Smooth muscle cell (in vitro differentiated cells): ENCODE results near the gene DNASE2. TPM values are rescaled to one million over a fixed set of nuclear protein-coding genes. Genes with fewer than 3 reads are reported as not detected.

Experiments
- DNase-seq: peaks from one replicate; lab custom pipeline; 2025; ENCODE audit not compliant: unreplicated experiment; lab: John Stamatoyannopoulos, UW
- H2AFZ ChIP-seq: fragments of 200-600 bp; sonication (generic); 2 replicates; pipeline ENCODE4 v1.6.0; 2016; ENCODE audit warnings: antibody characterized with exemption, low read depth, mild to moderate bottlenecking
- H3F3A ChIP-seq: fragments of 200-600 bp; sonication (generic); 2 replicates; pipeline ENCODE4 v1.6.0; 2017; ENCODE audit warnings: antibody characterized with exemption, low read depth
- H3K27ac ChIP-seq: fragments of 200-600 bp; sonication (generic); 2 replicates; pipeline ENCODE4 v1.5.1; 2016; ENCODE audit warnings: low read depth, mild to moderate bottlenecking
- H3K27me3 ChIP-seq: fragments of 200-600 bp; sonication (generic); 2 replicates; pipeline ENCODE4 v1.6.1; 2016; ENCODE audit warnings: low read depth, mild to moderate bottlenecking
- H3K36me3 ChIP-seq: fragments of 200-600 bp; sonication (generic); 2 replicates; pipeline ENCODE4 v1.5.1; 2016; ENCODE audit warnings: low read depth
- H3K4me1 ChIP-seq: fragments of 200-600 bp; sonication (generic); 2 replicates; pipeline ENCODE4 v1.5.1; 2016; ENCODE audit warnings: low read depth
- H3K4me2 ChIP-seq: fragments of 200-600 bp; sonication (generic); 2 replicates; pipeline ENCODE4 v1.6.0; 2016; ENCODE audit warnings: mild to moderate bottlenecking
- H3K4me3 ChIP-seq: fragments of 200-600 bp; sonication (generic); 2 replicates; pipeline ENCODE4 v1.5.1; 2016; ENCODE audit warnings: mild to moderate bottlenecking
- H3K79me2 ChIP-seq: fragments of 200-600 bp; sonication (generic); 2 replicates; pipeline ENCODE4 v1.6.0; 2016; ENCODE audit warnings: low read depth, mild to moderate bottlenecking
- H3K9ac ChIP-seq: fragments of 200-600 bp; sonication (generic); 2 replicates; pipeline ENCODE4 v1.6.0; 2016; ENCODE audit warnings: low read depth
- H3K9me3 ChIP-seq: fragments of 200-600 bp; sonication (generic); replicated peaks from 2 replicates; pipeline ENCODE4 v1.5.1; 2016; ENCODE audit warnings: low read depth
- H4K20me1 ChIP-seq: fragments of 200-600 bp; sonication (generic); 2 replicates; pipeline ENCODE4 v1.6.0; 2016; ENCODE audit warnings: low read depth
- WGBS: methylation state at CpG from one replicate; pipeline ENCODE4 v1.1.7; 2016; ENCODE audit warnings: low lambda C conversion rate; 5-methylcytosine and 5-hydroxymethylcytosine counted together
- polyA plus RNA-seq: library from polyadenylated mRNA; unstranded; fragments of >200 nt; fragmentation: Nextera tagmentation; extraction: Ambion mirVana; gene quantifications from 2 replicates; pipeline ENCODE4 v1.2.1, GENCODE V29; 2016
- total RNA-seq: library from RNA; depleted of rRNA; stranded (reverse); fragments of >200 nt; gene quantifications from 2 replicates; pipeline ENCODE4 v1.2.3, GENCODE V29; 2014
- TF ChIP-seq, protein P1 (sequence below): fragments of 200-600 bp; sonication (generic); IDR thresholded peaks from 2 replicates; pipeline ENCODE4 v1.5.1; 2017; ENCODE audit warnings: borderline replicate concordance, mild to moderate bottlenecking, antibody characterized with exemption; ENCODE audit not compliant: insufficient read depth, poor library complexity, severe bottlenecking

Gene DNASE2
- total and polyA plus RNA-seq, 2 experiments from 2014 or later = 19.5 to 44.9 TPM

DNA sequence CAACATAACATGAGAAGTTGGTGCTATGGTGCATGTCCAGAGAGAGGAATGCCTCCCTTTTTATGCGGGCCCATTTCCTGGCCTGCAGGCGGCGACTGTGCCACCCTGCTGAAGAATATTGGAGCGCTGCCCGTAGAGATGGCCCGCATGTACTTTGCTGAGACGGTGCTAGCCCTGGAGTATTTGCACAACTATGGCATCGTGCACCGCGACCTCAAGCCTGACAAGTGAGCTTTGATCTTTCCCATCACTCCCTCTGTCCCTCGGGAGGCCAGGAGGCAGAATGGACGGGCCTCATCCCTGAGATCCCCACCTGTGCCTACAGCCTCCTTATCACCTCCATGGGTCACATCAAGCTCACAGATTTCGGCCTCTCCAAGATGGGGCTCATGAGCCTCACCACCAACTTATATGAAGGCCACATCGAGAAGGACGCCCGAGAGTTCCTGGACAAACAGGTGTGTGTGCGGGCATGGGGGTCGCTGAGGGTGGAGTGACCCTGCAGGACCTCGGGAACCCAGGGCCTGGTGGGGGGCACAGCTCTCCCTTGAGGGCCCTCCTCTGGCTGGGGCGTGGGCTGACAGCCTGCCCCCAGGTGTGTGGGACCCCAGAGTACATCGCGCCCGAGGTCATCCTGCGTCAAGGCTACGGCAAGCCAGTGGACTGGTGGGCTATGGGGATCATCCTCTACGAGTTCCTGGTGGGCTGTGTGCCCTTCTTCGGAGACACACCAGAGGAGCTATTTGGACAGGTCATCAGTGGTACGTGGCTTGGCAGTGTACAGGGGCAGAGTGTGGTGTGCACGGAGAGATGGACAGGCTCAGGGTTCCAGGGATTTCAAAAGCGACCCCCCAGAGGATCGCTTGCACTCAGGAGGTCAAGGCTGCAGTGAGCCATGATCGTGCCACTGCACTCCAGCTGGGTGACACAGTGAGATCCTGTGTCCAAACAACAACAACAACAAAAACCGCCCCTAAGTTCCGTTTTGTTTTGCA is 16.2 kb downstream of the DNASE2 start:
- Histone ChIP-seq H2AFZ (no peak overlapping the region), H3F3A (no peaks in the 10 kb centered on the region), H3K4me3 (no peak overlapping the region), H3K9ac (no peak overlapping the region), H3K36me3 (no peaks in the 10 kb centered on the region), H3K4me1 (peaks cover 4% of the 10 kb centered on the region), H3K4me2 (no peak overlapping the region), H3K27me3 (no peaks in the 10 kb centered on the region), H3K27ac (no peak overlapping the region), H3K79me2 (no peaks in the 10 kb centered on the region), H3K9me3 (no peaks in the 10 kb centered on the region), H4K20me1 (no peaks in the 10 kb centered on the region)
- DNase-seq = no peak
- WGBS = 91% methylated on average over 34 of the region's 34 CpGs
- TF ChIP-seq, protein P1, sequence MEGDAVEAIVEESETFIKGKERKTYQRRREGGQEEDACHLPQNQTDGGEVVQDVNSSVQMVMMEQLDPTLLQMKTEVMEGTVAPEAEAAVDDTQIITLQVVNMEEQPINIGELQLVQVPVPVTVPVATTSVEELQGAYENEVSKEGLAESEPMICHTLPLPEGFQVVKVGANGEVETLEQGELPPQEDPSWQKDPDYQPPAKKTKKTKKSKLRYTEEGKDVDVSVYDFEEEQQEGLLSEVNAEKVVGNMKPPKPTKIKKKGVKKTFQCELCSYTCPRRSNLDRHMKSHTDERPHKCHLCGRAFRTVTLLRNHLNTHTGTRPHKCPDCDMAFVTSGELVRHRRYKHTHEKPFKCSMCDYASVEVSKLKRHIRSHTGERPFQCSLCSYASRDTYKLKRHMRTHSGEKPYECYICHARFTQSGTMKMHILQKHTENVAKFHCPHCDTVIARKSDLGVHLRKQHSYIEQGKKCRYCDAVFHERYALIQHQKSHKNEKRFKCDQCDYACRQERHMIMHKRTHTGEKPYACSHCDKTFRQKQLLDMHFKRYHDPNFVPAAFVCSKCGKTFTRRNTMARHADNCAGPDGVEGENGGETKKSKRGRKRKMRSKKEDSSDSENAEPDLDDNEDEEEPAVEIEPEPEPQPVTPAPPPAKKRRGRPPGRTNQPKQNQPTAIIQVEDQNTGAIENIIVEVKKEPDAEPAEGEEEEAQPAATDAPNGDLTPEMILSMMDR = no peak

DNA sequence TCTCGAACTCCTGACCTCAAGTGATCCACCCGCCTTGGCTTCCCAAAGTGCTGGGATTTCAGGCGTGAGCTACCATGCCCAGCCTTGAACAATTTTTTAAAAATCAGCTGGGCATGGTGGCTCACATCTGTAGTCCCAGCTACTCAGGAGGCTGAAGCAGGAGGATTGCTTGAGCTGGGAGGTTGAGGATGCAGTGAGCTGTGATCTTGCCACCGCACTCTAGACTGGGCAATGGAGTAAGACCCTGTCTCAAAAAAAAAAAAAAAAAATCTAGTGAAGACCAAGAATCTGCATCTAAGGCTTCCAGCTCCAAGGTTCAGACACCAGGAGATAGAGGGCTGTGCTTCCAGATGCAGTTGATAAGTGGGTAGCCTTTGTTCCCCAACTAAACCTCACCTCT is 17.1 kb downstream of the DNASE2 start:
- Histone ChIP-seq H2AFZ (no peak overlapping the region), H3K79me2 (no peaks in the 10 kb centered on the region), H3K9ac (no peak overlapping the region), H4K20me1 (no peaks in the 10 kb centered on the region), H3K4me1 (peaks cover 4% of the 10 kb centered on the region), H3K9me3 (no peaks in the 10 kb centered on the region), H3K4me3 (no peak overlapping the region), H3K36me3 (no peaks in the 10 kb centered on the region), H3K27me3 (no peaks in the 10 kb centered on the region), H3F3A (no peaks in the 10 kb centered on the region), H3K4me2 (no peak overlapping the region), H3K27ac (no peak overlapping the region)
- no peak for DNase-seq
- TF ChIP-seq, protein P1 = no peak
- 89% methylated on average over 4 of the region's 4 CpGs for WGBS

DNA sequence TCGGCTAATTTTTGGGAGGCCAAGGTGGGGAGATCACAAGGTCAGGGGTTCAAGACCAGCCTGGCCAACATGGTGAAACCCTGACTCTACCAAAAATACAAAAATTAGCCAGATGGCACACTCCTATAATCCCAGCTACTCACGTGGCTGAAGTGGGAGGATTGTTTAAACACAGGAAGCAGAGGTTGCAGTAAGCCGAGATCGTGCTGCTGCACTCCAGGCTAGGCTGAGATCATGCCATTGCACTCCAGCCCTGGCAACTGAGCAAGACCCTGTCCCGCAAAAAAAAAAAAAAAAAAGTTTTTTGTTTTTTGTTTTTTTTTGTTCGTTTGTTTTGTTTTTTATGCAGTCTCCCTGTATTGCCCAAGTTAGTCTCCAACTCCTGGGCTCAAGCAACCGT is 21.7 kb downstream of the DNASE2 start:
- Histone ChIP-seq H4K20me1 (no peaks in the 10 kb centered on the region), H3K27ac (no peak overlapping the region), H3F3A (no peaks in the 10 kb centered on the region), H3K27me3 (no peaks in the 10 kb centered on the region), H3K4me2 (no peak overlapping the region), H3K4me1 (no peaks in the 10 kb centered on the region), H3K9me3 (no peaks in the 10 kb centered on the region), H3K36me3 (no peaks in the 10 kb centered on the region), H3K9ac (no peak overlapping the region), H3K4me3 (no peak overlapping the region), H3K79me2 (no peaks in the 10 kb centered on the region), H2AFZ (no peak overlapping the region)
- 70% methylated on average over 7 of the region's 7 CpGs for WGBS
- TF ChIP-seq, protein P1 = no peak
- no peak for DNase-seq
